HepG2 (cell line): ENCODE data around the gene CNOT1. TPM values are rescaled to one million over a fixed set of nuclear protein-coding genes. Genes with fewer than 3 reads are reported as not detected.
A peak's percentile ranks its signal among the peaks of the same experiment; 100 is the strongest.

Experiments
- ATRX ChIP-seq: sonication (generic); formaldehyde crosslinking; IDR thresholded peaks from 2 replicates; pipeline ENCODE4 v1.4.0; 2020; ENCODE audit warnings: missing genetic modification reagents, borderline replicate concordance
- FOXC1 ChIP-seq: sonication (generic); formaldehyde crosslinking; IDR thresholded peaks from 2 replicates; pipeline ENCODE4 v1.8.0; 2022; ENCODE audit warnings: mild to moderate bottlenecking, missing genetic modification reagents, borderline replicate concordance
- ISL2 ChIP-seq: sonication (generic); formaldehyde crosslinking; IDR thresholded peaks from 2 replicates; pipeline ENCODE4 v1.5.0; 2020; ENCODE audit warnings: missing genetic modification reagents
- KMT2A ChIP-seq: sonication (generic); formaldehyde crosslinking; IDR thresholded peaks from 2 replicates; pipeline ENCODE4 v1.4.0; 2020; ENCODE audit warnings: missing genetic modification reagents
- MAFF ChIP-seq: IDR thresholded peaks from 2 replicates; pipeline ENCODE4 v1.6.1; 2011; ENCODE audit warnings: low read depth, low read length, improper control_type of control experiment
- MEF2D ChIP-seq: sonication (generic); formaldehyde crosslinking; IDR thresholded peaks from 2 replicates; pipeline ENCODE4 v1.5.1; 2020; ENCODE audit warnings: mild to moderate bottlenecking, missing genetic modification reagents
- MEIS2 ChIP-seq: sonication (generic); formaldehyde crosslinking; IDR thresholded peaks from 2 replicates; pipeline ENCODE4 v1.9.0; 2021; ENCODE audit warnings: mild to moderate bottlenecking, missing genetic modification reagents
- MIER3 ChIP-seq: IDR thresholded peaks from 2 replicates; pipeline ENCODE4 v1.6.1; 2016; ENCODE audit warnings: missing compliant biosample characterization, borderline replicate concordance
- TBX3 ChIP-seq: fragments of 450-650 bp; IDR thresholded peaks from 2 replicates; pipeline ENCODE4 v1.6.1; 2017; ENCODE audit warnings: antibody characterized with exemption, mild to moderate bottlenecking, inconsistent platforms, borderline replicate concordance
- TGIF2 ChIP-seq: IDR thresholded peaks from 2 replicates; pipeline ENCODE4 v1.6.1; 2016; ENCODE audit warnings: control low read depth, missing compliant biosample characterization
- ZMAT3 ChIP-seq: sonication (generic); formaldehyde crosslinking; conservative IDR thresholded peaks from 2 replicates; pipeline ENCODE4 v1.7.0; 2021; ENCODE audit warnings: missing genetic modification reagents
- ZMYM4 ChIP-seq: sonication (generic); formaldehyde crosslinking; IDR thresholded peaks from 2 replicates; pipeline ENCODE4 v1.8.1; 2023; ENCODE audit warnings: mild to moderate bottlenecking, missing genetic modification reagents
- ZNF570 ChIP-seq: sonication (generic); formaldehyde crosslinking; IDR thresholded peaks from 2 replicates; pipeline ENCODE4 v1.4.0; 2020; ENCODE audit warnings: mild to moderate bottlenecking, missing genetic modification reagents, borderline replicate concordance
- ZSCAN30 ChIP-seq: sonication (generic); formaldehyde crosslinking; IDR thresholded peaks from 2 replicates; pipeline ENCODE4 v1.5.0; 2020; ENCODE audit warnings: mild to moderate bottlenecking, missing genetic modification reagents
- polyA plus RNA-seq, 8 experiments: library from polyadenylated mRNA; depleted of rRNA in 3 of 8; stranded (reverse) in 7 of 8; unstranded in 1 of 8; fragments of >200 nt; fragmentation: Illumina TruSeq in 4 of 8; extraction: Trizol in 4 of 8; gene quantifications; 2 replicates each; pipeline versions ENCODE4 v1.2.1 to v1.2.3, GENCODE V29; 2011 to 2016; ENCODE audit warnings: low read depth in 4 of 8, missing spikeins in 1 of 8, mixed read lengths in 1 of 8; ENCODE audit not compliant: insufficient read depth in 1 of 8
- total RNA-seq, 5 experiments: library from RNA; depleted of rRNA; stranded (reverse); fragments of >200 nt; fragmentation: Illumina TruSeq; extraction: Trizol; gene quantifications; 2 replicates each; pipeline ENCODE4 v1.2.3, GENCODE V29; 2016; ENCODE audit warnings: low read depth in 1 of 5
- TF ChIP-seq, protein P1 (sequence below): sonication (generic); formaldehyde crosslinking; IDR thresholded peaks from 2 replicates; pipeline ENCODE4 v1.9.0; 2021; ENCODE audit warnings: missing genetic modification reagents, mild to moderate bottlenecking, borderline replicate concordance
- TF ChIP-seq, protein P2 (sequence below), 2 experiments: sonication (generic) in 1 of 2; formaldehyde crosslinking in 1 of 2; IDR thresholded peaks; 2 replicates each; pipeline versions ENCODE4 v1.5.1 to v1.6.1; 2011 to 2020; ENCODE audit warnings: borderline replicate concordance in 1 of 2, low read depth in 1 of 2, low read length in 1 of 2, mild to moderate bottlenecking in 1 of 2, missing genetic modification reagents in 1 of 2, moderate library complexity in 1 of 2
- TF ChIP-seq, protein P3 (sequence below): sonication (generic); formaldehyde crosslinking; IDR thresholded peaks from 2 replicates; pipeline ENCODE4 v1.8.0; 2022; ENCODE audit warnings: mild to moderate bottlenecking, missing genetic modification reagents, moderate library complexity
- TF ChIP-seq, protein P4 (sequence below): sonication (generic); formaldehyde crosslinking; IDR thresholded peaks from 2 replicates; pipeline ENCODE4 v1.4.0; 2020; ENCODE audit warnings: mild to moderate bottlenecking, missing genetic modification reagents, borderline replicate concordance
- TF ChIP-seq, protein P5 (sequence below): sonication (generic); formaldehyde crosslinking; IDR thresholded peaks from 2 replicates; pipeline ENCODE4 v1.8.1; 2023; ENCODE audit warnings: mild to moderate bottlenecking, missing genetic modification reagents

The CNOT1 gene
- total and polyA plus RNA-seq, 2 of the 13 experiments (the other 11 are each of a cell fraction or from before 2014, with no cell fraction given) = 188 to 232 TPM

DNA sequence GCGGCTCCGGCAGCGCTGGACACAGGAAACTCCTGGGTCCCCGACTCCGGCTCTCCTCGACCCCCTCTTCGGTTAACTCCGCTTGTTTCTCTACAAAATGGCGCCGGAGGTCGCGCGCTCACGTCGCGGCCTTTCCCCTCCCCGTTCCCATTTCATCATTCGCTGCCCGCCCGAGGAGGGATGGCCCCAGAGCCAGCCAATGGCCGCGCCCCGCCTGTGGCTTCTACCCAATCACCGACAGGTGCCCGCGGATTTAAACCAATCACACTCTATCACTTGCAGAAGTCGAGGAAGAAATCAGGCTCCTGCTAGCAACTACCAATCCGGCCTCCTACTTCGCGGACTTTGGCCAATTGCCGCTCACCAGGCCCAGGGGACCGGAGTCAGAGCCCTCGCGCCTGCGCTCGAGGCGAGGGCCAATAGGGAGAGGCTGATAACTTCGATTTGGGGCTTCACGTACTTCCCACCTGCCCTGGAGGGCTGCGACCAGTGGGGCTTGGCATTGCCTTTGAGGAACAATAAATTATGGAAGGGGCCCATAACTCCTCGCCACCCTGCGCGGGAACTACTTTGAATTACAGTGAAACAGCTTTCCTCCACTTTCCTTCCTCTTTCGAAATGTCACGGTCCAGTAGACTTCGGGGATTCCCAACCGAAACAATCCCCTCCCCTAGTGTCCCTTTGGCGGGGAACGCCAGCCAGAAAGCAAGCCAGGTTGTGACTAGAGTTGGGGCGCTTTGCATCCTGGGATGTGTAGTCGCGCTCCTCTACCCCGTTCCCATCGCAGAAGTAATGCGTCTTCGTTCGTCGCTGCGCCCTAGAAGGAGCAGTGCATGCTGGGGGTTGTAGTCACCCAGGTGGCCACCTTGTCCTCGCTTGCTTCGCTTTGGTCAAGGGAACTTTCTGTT lies at the start of gene CNOT1 (continued):
- TF ChIP-seq, protein P1, sequence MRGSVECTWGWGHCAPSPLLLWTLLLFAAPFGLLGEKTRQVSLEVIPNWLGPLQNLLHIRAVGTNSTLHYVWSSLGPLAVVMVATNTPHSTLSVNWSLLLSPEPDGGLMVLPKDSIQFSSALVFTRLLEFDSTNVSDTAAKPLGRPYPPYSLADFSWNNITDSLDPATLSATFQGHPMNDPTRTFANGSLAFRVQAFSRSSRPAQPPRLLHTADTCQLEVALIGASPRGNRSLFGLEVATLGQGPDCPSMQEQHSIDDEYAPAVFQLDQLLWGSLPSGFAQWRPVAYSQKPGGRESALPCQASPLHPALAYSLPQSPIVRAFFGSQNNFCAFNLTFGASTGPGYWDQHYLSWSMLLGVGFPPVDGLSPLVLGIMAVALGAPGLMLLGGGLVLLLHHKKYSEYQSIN (CRISPR knock-in tag) = no peak
- TF ChIP-seq ZMYM4 (CRISPR knock-in tag) = peak; percentile 80
- TF ChIP-seq ZMAT3 = peak; percentile 82
- TF ChIP-seq ISL2 = peak; percentile 17; the same call in 1 of the 2 replicates
- TF ChIP-seq, protein P2, sequence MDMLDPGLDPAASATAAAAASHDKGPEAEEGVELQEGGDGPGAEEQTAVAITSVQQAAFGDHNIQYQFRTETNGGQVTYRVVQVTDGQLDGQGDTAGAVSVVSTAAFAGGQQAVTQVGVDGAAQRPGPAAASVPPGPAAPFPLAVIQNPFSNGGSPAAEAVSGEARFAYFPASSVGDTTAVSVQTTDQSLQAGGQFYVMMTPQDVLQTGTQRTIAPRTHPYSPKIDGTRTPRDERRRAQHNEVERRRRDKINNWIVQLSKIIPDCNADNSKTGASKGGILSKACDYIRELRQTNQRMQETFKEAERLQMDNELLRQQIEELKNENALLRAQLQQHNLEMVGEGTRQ (IDR thresholded peaks at IDR 0.05; ENCODE audit: low read depth, low read length) = no peak
- TF ChIP-seq, protein P2 (CRISPR knock-in tag; IDR thresholded peaks at IDR 0.05; ENCODE audit: borderline replicate concordance) = peak; percentile 60; the same call in 1 of the 2 replicates
- TF ChIP-seq, protein P3, sequence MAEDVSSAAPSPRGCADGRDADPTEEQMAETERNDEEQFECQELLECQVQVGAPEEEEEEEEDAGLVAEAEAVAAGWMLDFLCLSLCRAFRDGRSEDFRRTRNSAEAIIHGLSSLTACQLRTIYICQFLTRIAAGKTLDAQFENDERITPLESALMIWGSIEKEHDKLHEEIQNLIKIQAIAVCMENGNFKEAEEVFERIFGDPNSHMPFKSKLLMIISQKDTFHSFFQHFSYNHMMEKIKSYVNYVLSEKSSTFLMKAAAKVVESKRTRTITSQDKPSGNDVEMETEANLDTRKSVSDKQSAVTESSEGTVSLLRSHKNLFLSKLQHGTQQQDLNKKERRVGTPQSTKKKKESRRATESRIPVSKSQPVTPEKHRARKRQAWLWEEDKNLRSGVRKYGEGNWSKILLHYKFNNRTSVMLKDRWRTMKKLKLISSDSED (CRISPR knock-in tag) = no peak
- TF ChIP-seq MIER3 = peak; percentile 85; the same call in 1 of the 2 replicates
- no peak; the same call in 1 of the 2 replicates for TF ChIP-seq FOXC1 (CRISPR knock-in tag)
- TF ChIP-seq MEF2D (CRISPR knock-in tag) = peak; percentile 58
- peak; percentile 71; the same call in 1 of the 2 replicates for TF ChIP-seq KMT2A
- TF ChIP-seq ATRX = no peak
- TF ChIP-seq, protein P4, sequence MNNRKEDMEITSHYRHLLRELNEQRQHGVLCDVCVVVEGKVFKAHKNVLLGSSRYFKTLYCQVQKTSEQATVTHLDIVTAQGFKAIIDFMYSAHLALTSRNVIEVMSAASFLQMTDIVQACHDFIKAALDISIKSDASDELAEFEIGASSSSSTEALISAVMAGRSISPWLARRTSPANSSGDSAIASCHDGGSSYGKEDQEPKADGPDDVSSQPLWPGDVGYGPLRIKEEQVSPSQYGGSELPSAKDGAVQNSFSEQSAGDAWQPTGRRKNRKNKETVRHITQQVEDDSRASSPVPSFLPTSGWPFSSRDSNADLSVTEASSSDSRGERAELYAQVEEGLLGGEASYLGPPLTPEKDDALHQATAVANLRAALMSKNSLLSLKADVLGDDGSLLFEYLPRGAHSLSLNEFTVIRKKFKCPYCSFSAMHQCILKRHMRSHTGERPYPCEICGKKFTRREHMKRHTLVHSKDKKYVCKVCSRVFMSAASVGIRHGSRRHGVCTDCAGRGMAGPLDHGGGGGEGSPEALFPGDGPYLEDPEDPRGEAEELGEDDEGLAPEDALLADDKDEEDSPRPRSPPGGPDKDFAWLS (CRISPR knock-in tag) = no peak
- 0 out of 2 replicates have a peak, but pooled peaks have one; percentile 4 for TF ChIP-seq MAFF
- peak; percentile 88; the same call in 1 of the 2 replicates for TF ChIP-seq ZNF570 (CRISPR knock-in tag)
- no peak for TF ChIP-seq TGIF2 (CRISPR knock-in tag)
- TF ChIP-seq TBX3 = peak; percentile 38; the same call in 1 of the 2 replicates
- no peak; the same call in 1 of the 2 replicates for TF ChIP-seq MEIS2 (CRISPR knock-in tag)
- peak; percentile 94; the same call in 1 of the 2 replicates for TF ChIP-seq ZSCAN30 (CRISPR knock-in tag)
- TF ChIP-seq, protein P5, sequence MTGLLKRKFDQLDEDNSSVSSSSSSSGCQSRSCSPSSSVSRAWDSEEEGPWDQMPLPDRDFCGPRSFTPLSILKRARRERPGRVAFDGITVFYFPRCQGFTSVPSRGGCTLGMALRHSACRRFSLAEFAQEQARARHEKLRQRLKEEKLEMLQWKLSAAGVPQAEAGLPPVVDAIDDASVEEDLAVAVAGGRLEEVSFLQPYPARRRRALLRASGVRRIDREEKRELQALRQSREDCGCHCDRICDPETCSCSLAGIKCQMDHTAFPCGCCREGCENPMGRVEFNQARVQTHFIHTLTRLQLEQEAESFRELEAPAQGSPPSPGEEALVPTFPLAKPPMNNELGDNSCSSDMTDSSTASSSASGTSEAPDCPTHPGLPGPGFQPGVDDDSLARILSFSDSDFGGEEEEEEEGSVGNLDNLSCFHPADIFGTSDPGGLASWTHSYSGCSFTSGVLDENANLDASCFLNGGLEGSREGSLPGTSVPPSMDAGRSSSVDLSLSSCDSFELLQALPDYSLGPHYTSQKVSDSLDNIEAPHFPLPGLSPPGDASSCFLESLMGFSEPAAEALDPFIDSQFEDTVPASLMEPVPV = no peak; the same call in 1 of the 2 replicates
